C4-2B (cell line): ENCODE measurements around the gene MT1HL1.

Experiments used
- ZFX ChIP-seq: fragments of 450-650 bp; IDR thresholded peaks from 2 replicates; pipeline ENCODE4 v1.6.1; 2017
- TF ChIP-seq, protein P1 (sequence below): fragments of 450-650 bp; conservative IDR thresholded peaks from 2 replicates; pipeline ENCODE4 v1.5.1; 2017; ENCODE audit warnings: mild to moderate bottlenecking

DNA sequence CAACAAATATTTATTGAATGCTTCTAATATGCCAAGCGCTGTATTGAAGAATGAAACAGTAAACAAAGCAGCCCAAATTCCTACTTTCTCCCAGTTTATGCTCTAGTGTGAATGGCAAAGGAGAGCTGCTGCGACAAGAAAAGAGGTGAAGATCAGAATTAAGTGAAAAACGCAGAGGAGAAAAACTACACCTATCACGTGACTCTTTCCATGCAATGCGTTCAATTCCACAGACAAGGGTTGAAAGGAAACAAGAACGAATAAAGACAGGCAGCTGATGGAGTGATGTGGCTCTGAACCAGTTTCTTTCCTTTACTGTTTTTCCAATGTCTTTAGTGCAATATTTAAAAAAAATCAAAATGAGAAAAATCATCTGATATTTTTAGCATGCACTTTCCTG lies 23.6 kb downstream of the MT1HL1 start:
- TF ChIP-seq, protein P1, sequence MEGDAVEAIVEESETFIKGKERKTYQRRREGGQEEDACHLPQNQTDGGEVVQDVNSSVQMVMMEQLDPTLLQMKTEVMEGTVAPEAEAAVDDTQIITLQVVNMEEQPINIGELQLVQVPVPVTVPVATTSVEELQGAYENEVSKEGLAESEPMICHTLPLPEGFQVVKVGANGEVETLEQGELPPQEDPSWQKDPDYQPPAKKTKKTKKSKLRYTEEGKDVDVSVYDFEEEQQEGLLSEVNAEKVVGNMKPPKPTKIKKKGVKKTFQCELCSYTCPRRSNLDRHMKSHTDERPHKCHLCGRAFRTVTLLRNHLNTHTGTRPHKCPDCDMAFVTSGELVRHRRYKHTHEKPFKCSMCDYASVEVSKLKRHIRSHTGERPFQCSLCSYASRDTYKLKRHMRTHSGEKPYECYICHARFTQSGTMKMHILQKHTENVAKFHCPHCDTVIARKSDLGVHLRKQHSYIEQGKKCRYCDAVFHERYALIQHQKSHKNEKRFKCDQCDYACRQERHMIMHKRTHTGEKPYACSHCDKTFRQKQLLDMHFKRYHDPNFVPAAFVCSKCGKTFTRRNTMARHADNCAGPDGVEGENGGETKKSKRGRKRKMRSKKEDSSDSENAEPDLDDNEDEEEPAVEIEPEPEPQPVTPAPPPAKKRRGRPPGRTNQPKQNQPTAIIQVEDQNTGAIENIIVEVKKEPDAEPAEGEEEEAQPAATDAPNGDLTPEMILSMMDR: no peak
- no peak for TF ChIP-seq ZFX
